GM13976 (cell line): ENCODE results near the gene CTAGE4.
"Not testable (repeated sequence)": the region's sequence is repeated elsewhere in the genome, so short reads cannot be mapped to it uniquely, and the experiment has no call there.

Experiments
- DNase-seq: peaks from one replicate; pipeline ENCODE4 v3.0.0; 2012; ENCODE audit warnings: low spot score
- in situ Hi-C: fragments of 300-500 bp; cut with MboI; formaldehyde crosslinking; loops from one replicate; pipeline ENCODE4 v1.12.0; 2022; ENCODE audit warnings: low sequenced_read_pairs, mixed read lengths, inconsistent platforms; ENCODE audit not compliant: unreplicated experiment

Gene CTAGE4

DNA sequence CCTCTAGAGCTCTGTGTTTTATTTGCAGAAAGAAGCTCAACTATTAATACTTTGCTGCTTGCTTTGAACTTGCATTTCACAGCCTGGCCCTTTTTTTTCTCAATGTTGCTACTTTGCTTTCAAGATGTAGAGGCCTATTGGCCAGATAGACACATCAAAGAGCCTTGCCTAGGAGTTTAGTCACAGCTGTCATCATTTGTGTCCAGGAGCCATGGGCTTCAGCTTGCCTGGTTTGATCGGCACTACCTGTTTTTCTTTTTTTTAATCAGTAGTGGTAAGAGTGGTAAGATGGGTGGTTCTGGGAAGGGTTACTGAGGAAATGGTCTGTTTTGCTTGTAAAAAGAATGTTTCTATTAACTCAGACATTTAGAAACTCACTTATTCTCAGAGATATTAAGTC lies 18.7 kb downstream of the CTAGE4 start:
- DNase-seq, in situ Hi-C loops: not testable (repeated sequence)

GRCh38 chr7:144203086-144203485 lies 19.8 kb downstream of the CTAGE4 start:
- in situ Hi-C loops, DNase-seq: not testable (repeated sequence)

GRCh38 chr7:144205306-144205705 lies 22.0 kb downstream of the CTAGE4 start:
- DNase-seq, in situ Hi-C loops: not testable (repeated sequence)

- DNase-seq, in situ Hi-C loops: not testable (repeated sequence)
Measured at GRCh38 chr7:144217200-144217599, 33.9 kb downstream of the CTAGE4 start.

DNA sequence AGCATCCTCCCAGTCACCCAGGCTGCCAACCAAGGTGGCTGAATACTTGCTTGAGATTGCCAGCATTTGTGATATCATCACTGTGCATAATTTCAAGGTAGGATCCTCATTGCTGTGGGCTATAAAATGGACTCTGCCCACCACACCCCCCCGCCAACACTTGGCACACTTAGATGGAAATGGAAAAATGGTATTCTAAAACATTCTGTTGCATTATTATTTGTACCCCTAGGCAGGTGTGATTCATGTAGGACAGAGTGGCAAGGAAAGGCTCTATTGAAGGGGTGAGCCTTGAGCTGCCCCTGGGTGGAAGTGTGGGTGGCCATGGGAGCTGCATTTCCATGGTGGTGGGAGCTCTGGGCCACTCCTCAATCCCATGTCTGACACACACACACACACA lies 35.3 kb downstream of the CTAGE4 start:
- DNase-seq, in situ Hi-C loops: not testable (repeated sequence)

- DNase-seq, in situ Hi-C loops: not testable (repeated sequence)
Measured at GRCh38 chr7:144219149-144219548, 35.9 kb downstream of the CTAGE4 start.

GRCh38 chr7:144220531-144220930 lies 37.3 kb downstream of the CTAGE4 start:
- in situ Hi-C loops, DNase-seq: not testable (repeated sequence)

DNA sequence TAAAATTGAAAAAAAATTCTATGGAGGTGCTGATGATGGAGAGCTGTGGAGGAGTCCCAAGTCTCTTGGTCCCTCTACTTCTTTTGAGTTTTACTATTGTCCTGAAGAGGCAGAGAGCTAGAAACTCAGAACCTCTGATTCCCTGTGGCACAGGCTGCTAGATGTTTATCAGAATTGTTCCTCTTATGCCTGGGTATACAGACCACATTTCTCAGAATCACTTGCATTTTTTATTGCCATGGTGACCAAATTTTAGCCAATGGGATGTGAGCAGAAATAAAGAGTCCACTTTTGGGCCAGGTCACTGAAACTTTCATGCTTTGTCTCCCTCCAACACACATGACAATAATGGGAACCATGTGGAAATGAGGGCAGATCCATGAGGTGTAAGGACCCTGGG lies 40.4 kb downstream of the CTAGE4 start:
- in situ Hi-C loops, DNase-seq: not testable (repeated sequence)

GRCh38 chr7:144226866-144227265 lies 43.6 kb downstream of the CTAGE4 start:
- DNase-seq, in situ Hi-C loops: not testable (repeated sequence)

DNA sequence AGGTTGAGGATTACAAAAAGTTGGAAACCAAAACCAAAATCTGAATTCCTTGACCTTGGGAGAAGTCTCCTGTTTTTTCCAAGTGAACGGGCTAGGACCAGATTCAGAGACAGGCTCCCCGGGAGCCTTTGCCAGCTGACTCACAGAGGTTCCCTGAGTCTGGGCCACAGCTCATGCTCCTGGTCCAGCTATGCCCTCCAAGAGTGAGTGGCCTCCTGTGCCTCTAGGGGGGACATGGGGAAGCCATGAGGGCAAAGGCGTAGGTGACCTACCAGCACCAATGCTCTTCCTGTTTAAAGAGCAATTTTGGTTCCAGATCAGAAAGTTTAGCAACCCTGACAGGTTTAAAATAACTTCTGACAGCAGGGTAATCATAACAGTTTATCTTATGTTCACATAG lies 45.5 kb downstream of the CTAGE4 start:
- DNase-seq, in situ Hi-C loops: not testable (repeated sequence)

- DNase-seq, in situ Hi-C loops: not testable (repeated sequence)
Measured at GRCh38 chr7:144231027-144231426, 47.8 kb downstream of the CTAGE4 start.

GRCh38 chr7:144233039-144233438 lies 49.8 kb downstream of the CTAGE4 start:
- DNase-seq, in situ Hi-C loops: not testable (repeated sequence)
